Common myeloid progenitor, CD34-positive (primary cell): ENCODE results near the gene NRSN1. TPM values are rescaled to one million over a fixed set of nuclear protein-coding genes. Genes with fewer than 3 reads are reported as not detected.

Source experiments
- CTCF ChIA-PET: fragments of 350-600 bp; sonication (Branson Sonifier 250); formaldehyde crosslinking; loops from one replicate; lab custom pipeline; 2021; ENCODE audit warnings: antibody characterized with exemption; lab: Charles Lee
- POLR2A ChIA-PET: fragments of 350-600 bp; sonication (Branson Sonifier 250); formaldehyde crosslinking; loops from one replicate; lab custom pipeline; 2021; ENCODE audit warnings: antibody characterized with exemption; lab: Charles Lee
- DNase-seq, 3 donors: peaks; one replicate each; pipeline versions ENCODE4 v3.0.0 to v3.0.0-alpha.2; 2013
- H3K27ac ChIP-seq, 2 experiments: 1 replicate in 1 of 2; 2 replicates in 1 of 2; pipeline ENCODE4 v1.7.0; 2013; ENCODE audit warnings: inconsistent platforms in 2 of 2, low read length in 2 of 2, mild to moderate bottlenecking in 2 of 2, low read depth in 1 of 2, moderate library complexity in 1 of 2; ENCODE audit not compliant: severe bottlenecking in 2 of 2, insufficient read depth in 1 of 2, poor library complexity in 1 of 2
- H3K27me3 ChIP-seq, 5 experiments: replicated peaks in 2 of 5; 1 replicate in 3 of 5; 2 replicates in 2 of 5; pipeline versions ENCODE4 v1.6.1 to v1.7.0; 2013; ENCODE audit warnings: low read length in 4 of 5, mild to moderate bottlenecking in 2 of 5, moderate library complexity in 2 of 5, inconsistent platforms in 1 of 5; ENCODE audit not compliant: insufficient read depth in 5 of 5, control insufficient read depth in 4 of 5
- H3K36me3 ChIP-seq, 4 experiments: 1 replicate in 2 of 4; 2 replicates in 2 of 4; pipeline versions ENCODE4 v1.6.1 to v1.7.0; 2013; ENCODE audit warnings: low read length in 3 of 4, control low read depth in 1 of 4, mild to moderate bottlenecking in 1 of 4; ENCODE audit not compliant: control insufficient read depth in 4 of 4, insufficient read depth in 4 of 4
- H3K4me1 ChIP-seq, 4 experiments: 1 replicate in 3 of 4; 2 replicates in 1 of 4; pipeline versions ENCODE4 v1.6.1 to v1.7.1; 2013; ENCODE audit warnings: low read length in 3 of 4, mild to moderate bottlenecking in 3 of 4, control low read depth in 1 of 4, inconsistent platforms in 1 of 4, moderate library complexity in 1 of 4; ENCODE audit not compliant: control insufficient read depth in 4 of 4, insufficient read depth in 4 of 4; ENCODE audit errors: control extremely low read depth in 1 of 4
- H3K4me3 ChIP-seq, 7 experiments: 1 replicate in 4 of 7; 2 replicates in 3 of 7; pipeline versions ENCODE4 v1.5.1 to v1.7.0; 2013; ENCODE audit warnings: mild to moderate bottlenecking in 7 of 7, low read length in 6 of 7, moderate library complexity in 6 of 7, inconsistent platforms in 2 of 7, low read depth in 2 of 7, control low read depth in 1 of 7; ENCODE audit not compliant: insufficient read depth in 4 of 7, control insufficient read depth in 1 of 7; ENCODE audit errors: extremely low read depth in 1 of 7
- H3K9me3 ChIP-seq, 5 experiments: 1 replicate in 4 of 5; 2 replicates in 1 of 5; pipeline versions ENCODE4 v1.6.1 to v1.7.1; 2013; ENCODE audit warnings: low read length in 4 of 5, mild to moderate bottlenecking in 2 of 5, inconsistent platforms in 1 of 5, low read depth in 1 of 5, moderate library complexity in 1 of 5; ENCODE audit not compliant: control insufficient read depth in 4 of 5, insufficient read depth in 2 of 5; ENCODE audit errors: control extremely low read depth in 1 of 5
- WGBS: methylation state at CpG from one replicate; pipeline ENCODE4 v1.1.5; 2013; ENCODE audit not compliant: insufficient coverage; 5-methylcytosine and 5-hydroxymethylcytosine counted together
- polyA plus RNA-seq: library from polyadenylated mRNA; unstranded; fragments of 120-200 nt; gene quantifications from one replicate; pipeline ENCODE4 v1.2.1, GENCODE V29; 2013

Gene NRSN1
- polyA plus RNA-seq, result not detected

GRCh38 chr6:24125980-24126379 lies at the start of gene NRSN1:
TSS of gene NRSN1 (plus strand) at chr6:24126215. CDS start at chr6:24134328, 8,113 bp downstream.
- H3K27ac ChIP-seq, result no peak within 1 kb of the TSS
- ChIA-PET POLR2A (interaction anchor here (0.5 kb wide), 1 partner anchor 37 kb away, joined by 3 read pairs; no protein-coding TSS in a partner anchor), CTCF (no interaction called here)
- peak within 1 kb of the TSS in 1 of 7 experiments; percentile 58 for H3K4me3 ChIP-seq
- no peaks in the 10 kb centered on the region for H3K36me3 ChIP-seq
- peaks cover 0 to 22% (median 11%) of the 10 kb centered on the region in 5 experiments for H3K27me3 ChIP-seq
- 1% methylated on average over 29 of the region's 37 CpGs for WGBS
- DNase-seq, result peak in 2 of 3 donors; percentile 0 to 3
- peaks cover 0 to 8% (median 5%) of the 10 kb centered on the region in 4 experiments for H3K4me1 ChIP-seq
- no peaks in the 10 kb centered on the region for H3K9me3 ChIP-seq

- H3K4me3 ChIP-seq, result no peak overlapping the region
- H3K9me3 ChIP-seq, result no peaks in the 10 kb centered on the region
- ChIA-PET POLR2A (no interaction called here), CTCF (no interaction called here)
- H3K4me1 ChIP-seq, result no peaks in the 10 kb centered on the region
- no peaks in the 10 kb centered on the region for H3K27me3 ChIP-seq
- DNase-seq, result no peak
- H3K27ac ChIP-seq, result no peak overlapping the region
- 87% methylated on average over 2 of the region's 3 CpGs for WGBS
- no peaks in the 10 kb centered on the region for H3K36me3 ChIP-seq
Observed at GRCh38 chr6:24078200-24078599, 47.8 kb upstream of the NRSN1 start.

- H3K4me1 ChIP-seq, result no peaks in the 10 kb centered on the region
- DNase-seq, result no peak
Observed at GRCh38 chr6:24079076-24079475, 46.9 kb upstream of the NRSN1 start.

GRCh38 chr6:24080711-24081110 lies 45.3 kb upstream of the NRSN1 start:
- no peak for DNase-seq
- Histone ChIP-seq H3K27ac (no peak overlapping the region), H3K4me1 (no peaks in the 10 kb centered on the region), H3K9me3 (no peaks in the 10 kb centered on the region), H3K27me3 (no peaks in the 10 kb centered on the region), H3K36me3 (no peaks in the 10 kb centered on the region), H3K4me3 (no peak overlapping the region)
- CTCF ChIA-PET, result no interaction called here
- POLR2A ChIA-PET, result no interaction called here
- no CpG with 5 or more reads among the region's 1 CpG for WGBS

More at GRCh38 chr6:24079076-24079475, 46.9 kb upstream of the NRSN1 start:
- H3K9me3 ChIP-seq, result no peaks in the 10 kb centered on the region
- no peaks in the 10 kb centered on the region for H3K27me3 ChIP-seq
- H3K36me3 ChIP-seq, result no peaks in the 10 kb centered on the region
- CTCF ChIA-PET, result no interaction called here
- no peak overlapping the region for H3K27ac ChIP-seq
- POLR2A ChIA-PET, result no interaction called here
- WGBS, result no CpG with 5 or more reads among the region's 2 CpGs
- H3K4me3 ChIP-seq, result no peak overlapping the region

- no peak for DNase-seq
- POLR2A ChIA-PET, result no interaction called here
- Histone ChIP-seq H3K27ac (no peak overlapping the region), H3K4me3 (no peak overlapping the region), H3K9me3 (no peaks in the 10 kb centered on the region), H3K4me1 (no peaks in the 10 kb centered on the region), H3K36me3 (no peaks in the 10 kb centered on the region), H3K27me3 (no peaks in the 10 kb centered on the region)
- CTCF ChIA-PET, result no interaction called here
- 79% methylated on average over 2 of the region's 2 CpGs for WGBS
Observed at GRCh38 chr6:24089736-24090135, 36.3 kb upstream of the NRSN1 start.

- Histone ChIP-seq H3K36me3 (no peaks in the 10 kb centered on the region), H3K27me3 (no peaks in the 10 kb centered on the region), H3K4me3 (no peak overlapping the region), H3K4me1 (no peaks in the 10 kb centered on the region), H3K27ac (no peak overlapping the region), H3K9me3 (no peaks in the 10 kb centered on the region)
- ChIA-PET POLR2A (no interaction called here), CTCF (no interaction called here)
- DNase-seq, result no peak
- WGBS, result 86% methylated on average over 2 of the region's 3 CpGs
Observed at GRCh38 chr6:24092407-24092806, 33.6 kb upstream of the NRSN1 start.

- Histone ChIP-seq H3K4me3 (no peak overlapping the region), H3K27me3 (no peaks in the 10 kb centered on the region), H3K4me1 (no peaks in the 10 kb centered on the region), H3K36me3 (no peaks in the 10 kb centered on the region), H3K9me3 (no peaks in the 10 kb centered on the region), H3K27ac (no peak overlapping the region)
- POLR2A ChIA-PET, result no interaction called here
- DNase-seq, result no peak
- no CpG with 5 or more reads among the region's 4 CpGs for WGBS
- CTCF ChIA-PET, result no interaction called here
Observed at GRCh38 chr6:24093381-24093780, 32.6 kb upstream of the NRSN1 start.
